ENCODE data around the gene ULK4. TPM values are rescaled to one million over a fixed set of nuclear protein-coding genes. Genes with fewer than 3 reads are reported as not detected.
"Not testable (repeated sequence)": the region's sequence is repeated elsewhere in the genome, so short reads cannot be mapped to it uniquely, and the experiment has no call there.

The ULK4 gene
- 3.4 TPM for polyA plus RNA-seq (2013, experiment 1 of 2; ENCODE audit: insufficient read length)
- 4.0 TPM for polyA plus RNA-seq (2013, experiment 2 of 2; ENCODE audit: insufficient read length)

DNA sequence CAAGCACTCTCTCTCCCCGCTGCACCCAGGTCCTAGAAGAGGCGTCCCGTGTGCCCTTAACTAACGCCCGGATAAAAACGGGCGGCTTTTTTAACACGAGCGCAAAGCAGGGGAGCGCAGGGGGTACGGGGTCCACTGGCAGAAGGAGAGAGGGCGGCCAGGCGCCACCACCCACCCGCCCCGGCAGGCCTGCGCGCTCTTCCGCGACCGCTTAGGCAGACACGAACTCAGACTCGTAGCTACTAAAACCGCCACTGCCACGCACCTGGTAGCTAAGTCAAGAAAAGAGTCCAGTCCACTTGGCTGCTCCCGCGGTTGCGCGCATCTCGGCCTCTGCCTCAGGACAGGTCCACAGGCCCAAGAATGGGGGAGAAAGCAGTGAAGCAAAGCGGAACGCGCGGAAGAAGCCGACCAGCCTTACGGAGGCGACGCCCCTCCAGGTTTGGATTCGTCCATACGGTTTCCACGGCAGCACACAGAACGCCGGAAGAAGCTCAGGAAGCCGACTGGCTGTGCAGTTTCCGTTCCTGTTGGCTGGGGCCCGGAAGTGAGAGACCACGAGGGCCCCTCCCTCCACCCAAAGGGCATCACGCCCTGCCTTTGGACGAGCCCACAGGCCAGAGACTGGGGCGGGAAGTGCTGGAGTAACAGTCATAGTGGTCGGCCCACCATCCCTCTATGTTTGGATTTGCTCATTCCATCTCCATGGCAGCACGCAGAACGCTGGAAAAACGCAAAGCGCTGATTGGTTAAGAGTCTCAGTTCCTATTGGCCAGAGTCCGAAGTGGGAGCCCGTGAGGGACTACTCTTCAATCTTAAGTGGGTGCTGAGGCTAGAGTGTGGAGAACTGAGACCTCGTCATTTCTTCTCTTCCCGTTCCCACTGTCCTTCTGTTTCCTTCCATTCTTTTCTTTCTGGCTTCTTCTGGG lies at the start of gene ULK4:
Gene ULK4, minus strand, starts transcription at position 353 of the 929 bp plus-strand sequence. CDS start 7,344 bp downstream, outside the sequence.
- peak; percentile 100 for DNase-seq

DNA sequence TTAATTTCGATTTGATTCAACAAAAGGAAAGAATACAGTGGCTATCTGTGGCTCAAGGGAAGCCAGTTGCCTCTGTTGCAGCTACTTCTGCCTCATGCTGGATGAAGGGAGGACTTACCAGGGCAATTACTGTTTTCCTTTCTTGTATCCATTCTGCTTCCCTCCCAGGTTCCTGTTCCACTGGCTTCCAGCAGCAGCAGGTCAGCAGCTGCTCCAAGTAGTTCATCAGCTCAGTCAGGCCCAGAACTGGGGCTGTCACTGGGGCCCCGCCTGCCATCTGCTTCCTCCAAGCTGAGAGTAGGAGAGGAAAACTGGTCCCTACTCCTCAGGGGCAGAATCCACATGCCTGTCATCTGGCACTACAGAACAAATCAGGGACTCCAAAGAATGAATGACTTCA lies 48.6 kb upstream of the ULK4 start:
- no peak for DNase-seq

GRCh38 chr3:42009456-42009855 lies 47.6 kb upstream of the ULK4 start:
- no peak for DNase-seq

GRCh38 chr3:42007785-42008184 lies 45.9 kb upstream of the ULK4 start:
- no peak for DNase-seq

DNA sequence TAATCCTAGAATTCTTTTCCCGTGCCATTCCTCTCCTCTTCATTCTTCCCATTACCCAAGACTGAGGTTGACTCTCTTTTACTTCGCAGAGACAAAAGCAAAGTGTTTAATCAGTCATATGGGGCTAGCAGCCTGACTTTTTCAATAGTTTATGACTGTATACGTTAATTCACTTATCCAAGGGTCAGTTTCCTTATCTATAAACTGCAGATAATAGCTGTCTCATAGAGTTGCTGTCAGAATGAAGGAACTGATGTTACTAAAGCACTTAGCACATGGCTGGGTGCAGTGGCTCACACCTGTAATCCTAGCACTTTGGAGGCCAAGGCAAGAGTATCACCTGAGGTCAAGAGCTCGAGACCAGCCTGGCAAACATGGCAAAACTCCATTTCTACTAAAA lies 43.5 kb upstream of the ULK4 start:
- DNase-seq = no peak

DNA sequence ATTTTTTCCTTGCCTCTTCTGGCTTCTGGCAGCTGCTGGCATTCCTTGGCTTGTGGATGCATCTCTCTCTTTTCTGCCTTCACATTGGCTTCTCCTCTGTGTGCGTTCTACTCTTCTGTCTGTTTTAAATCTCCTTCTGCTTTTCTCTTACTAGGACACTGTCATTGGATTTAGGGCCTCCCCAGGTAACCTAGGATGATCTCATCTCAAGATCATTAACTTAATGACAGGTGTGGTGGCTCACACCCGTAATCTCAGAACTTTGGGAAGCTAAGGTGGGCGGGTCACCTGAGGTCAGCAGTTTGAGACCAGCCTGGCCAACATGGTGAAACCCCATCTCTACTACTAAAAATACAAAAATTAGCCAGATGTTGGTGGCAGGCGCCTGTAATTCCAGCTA lies 40.9 kb upstream of the ULK4 start:
- no peak for DNase-seq

DNA sequence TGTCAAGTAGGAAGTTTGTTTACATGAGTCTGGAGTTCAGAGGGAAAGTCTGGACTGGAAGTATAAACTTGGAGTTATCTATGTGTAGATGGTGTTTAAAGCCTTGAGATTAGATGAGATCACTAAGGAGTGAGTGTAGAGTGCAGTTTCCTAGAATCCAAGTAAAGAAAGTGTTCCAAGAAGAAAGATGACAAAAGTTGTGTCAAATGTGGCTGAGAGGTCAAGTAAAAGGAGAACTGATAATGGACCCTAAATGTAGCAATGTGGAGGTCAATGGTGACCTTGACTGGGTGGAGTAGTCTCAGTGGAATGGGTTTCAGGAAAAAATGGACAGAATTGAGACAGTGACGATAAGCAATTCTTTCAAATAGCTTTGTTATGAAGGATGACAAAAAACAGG lies 39.9 kb upstream of the ULK4 start:
- DNase-seq = no peak

DNA sequence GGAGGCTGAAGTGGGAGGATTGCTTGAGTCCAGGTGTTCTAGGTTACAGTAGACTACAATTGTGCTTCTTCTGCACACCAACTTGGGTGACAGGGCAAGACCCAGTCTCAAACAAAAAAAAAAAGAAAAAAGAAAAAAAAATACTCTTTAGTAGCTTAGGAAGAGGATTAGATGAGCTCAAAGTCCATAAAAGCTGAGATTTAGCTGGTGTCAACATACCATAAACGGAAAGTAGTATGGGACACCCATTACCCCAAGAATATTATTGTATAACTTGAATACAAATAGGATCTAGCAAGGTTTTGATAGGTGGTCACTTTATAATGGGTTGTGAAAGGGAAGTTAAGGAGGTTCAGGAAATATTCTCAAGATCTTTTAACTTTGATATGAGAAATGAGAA lies 38.0 kb upstream of the ULK4 start:
- no peak for DNase-seq

DNA sequence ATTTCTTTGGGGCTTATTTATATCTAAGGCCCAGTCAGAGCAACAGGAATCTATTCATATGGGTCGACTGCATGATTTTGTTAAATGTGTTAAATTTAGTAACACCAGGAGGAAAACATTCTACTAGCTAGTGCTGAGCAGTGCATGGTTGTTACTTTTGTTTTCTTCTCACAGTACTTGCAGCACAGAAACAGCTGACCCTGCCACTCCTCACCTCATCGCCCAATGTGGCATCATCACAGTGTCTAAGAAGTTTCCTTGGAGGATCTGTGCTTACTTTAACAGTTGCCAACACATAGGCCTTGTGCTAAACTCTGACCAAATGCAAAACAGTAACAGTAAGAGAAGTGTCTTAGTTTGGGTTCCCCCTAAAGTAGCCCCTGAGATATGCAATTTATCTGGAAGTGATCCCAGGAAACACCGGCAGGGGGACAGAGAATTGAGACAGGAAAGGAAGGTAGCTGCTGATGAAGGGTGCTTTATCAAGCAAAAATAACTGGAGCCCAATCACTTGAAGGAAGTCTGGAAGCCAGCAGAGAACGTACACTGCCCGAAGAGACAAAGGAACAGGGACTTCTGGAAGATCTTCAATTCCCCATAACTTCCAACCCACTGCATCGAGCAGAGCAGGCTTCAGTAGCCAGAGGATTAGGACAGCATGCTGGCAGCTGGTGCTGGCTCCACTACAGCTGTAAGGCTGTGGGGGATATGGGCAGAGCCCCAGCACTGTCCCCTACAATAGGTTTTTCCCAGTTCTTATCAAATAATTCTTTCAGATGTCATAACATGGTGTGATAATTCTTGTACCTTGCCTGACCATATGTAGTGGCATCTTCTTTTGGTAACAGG lies 36.0 kb upstream of the ULK4 start:
- DNase-seq = no peak

DNA sequence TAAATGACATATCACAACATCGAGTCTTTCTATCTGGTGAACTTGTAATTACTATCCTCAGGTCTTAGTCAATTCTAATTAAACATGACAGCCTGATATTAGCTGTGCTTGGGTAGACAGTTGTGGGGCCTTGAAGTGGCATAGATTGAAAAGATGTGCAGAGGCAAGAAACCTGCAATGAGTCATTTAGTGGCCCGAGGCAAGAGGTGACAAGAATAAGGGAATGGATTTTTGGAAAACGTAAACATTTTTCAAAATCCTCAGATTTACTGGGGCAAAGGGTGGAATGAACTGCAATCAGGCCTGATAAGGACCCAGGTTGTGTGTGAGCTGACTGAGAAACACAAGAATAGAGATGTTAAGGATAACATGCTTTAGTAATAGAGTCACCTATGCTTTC lies 29.5 kb upstream of the ULK4 start:
- no peak for DNase-seq

- DNase-seq = no peak
Observed at GRCh38 chr3:41989518-41989917, 27.6 kb upstream of the ULK4 start.

GRCh38 chr3:41987627-41988026 lies 25.7 kb upstream of the ULK4 start:
- DNase-seq = no peak

- DNase-seq = no peak
Observed at GRCh38 chr3:41986561-41986960, 24.7 kb upstream of the ULK4 start.

DNA sequence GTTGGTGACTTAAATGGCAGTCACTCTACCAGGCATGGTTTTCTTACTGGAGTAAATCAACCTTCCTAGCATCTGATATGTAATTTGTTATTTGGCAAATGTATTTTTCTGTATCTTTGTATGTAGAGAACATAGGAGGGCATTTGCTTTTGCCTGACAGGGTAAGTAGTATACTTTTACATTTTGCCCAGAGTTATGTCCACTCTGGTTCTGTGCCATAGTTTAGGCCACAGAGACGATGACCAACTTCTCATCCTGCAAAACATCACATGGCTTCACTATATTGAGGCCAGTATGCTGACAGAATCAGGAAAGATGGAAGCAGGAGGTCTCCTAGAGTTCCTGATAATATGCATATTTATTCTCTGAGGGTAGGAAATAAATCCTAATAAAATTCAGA lies 23.1 kb upstream of the ULK4 start:
- no peak for DNase-seq

- not testable (repeated sequence) for DNase-seq
Observed at GRCh38 chr3:41983091-41983490, 21.2 kb upstream of the ULK4 start.

DNA sequence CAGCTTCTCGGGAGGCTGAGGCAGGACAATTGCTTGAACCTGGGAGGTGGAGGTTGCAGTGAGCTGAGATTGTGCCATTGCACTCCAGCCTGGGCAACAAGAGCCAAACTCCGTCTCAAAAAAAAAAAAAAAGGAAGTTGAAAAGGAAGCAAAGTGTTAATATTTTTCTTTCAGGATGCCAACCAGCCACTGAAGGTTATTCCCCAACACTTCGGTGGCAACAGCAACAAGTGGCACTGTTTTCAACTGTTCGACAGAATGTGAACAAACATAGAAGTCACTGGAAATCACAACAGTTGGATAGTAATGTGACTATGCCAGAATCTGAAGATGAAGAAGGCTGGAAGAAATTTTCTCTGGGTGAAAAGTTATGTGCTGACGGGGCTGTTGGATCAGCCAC lies 15.5 kb upstream of the ULK4 start:
- not testable (repeated sequence) for DNase-seq

- no peak for DNase-seq
Observed at GRCh38 chr3:41975416-41976103, 13.7 kb upstream of the ULK4 start.

DNA sequence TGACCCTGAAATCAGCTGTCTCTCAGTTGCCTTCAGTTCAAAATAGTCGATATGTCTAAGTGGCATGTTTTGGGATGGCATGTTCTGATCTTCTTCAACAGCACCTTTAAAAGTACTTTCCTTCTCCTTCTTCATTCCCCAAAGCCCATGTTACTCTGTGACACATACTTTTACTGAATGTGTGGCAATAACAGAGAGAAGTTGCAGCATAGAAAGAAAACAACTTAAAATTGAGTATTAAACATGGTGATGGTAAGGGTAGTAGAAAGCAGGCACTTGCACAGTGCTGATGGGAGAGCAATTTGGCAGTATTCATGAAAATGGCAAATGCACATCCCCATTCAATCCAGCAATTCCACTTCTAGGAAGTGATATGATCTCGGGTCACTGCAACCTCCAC lies 12.3 kb upstream of the ULK4 start:
- no peak for DNase-seq

GRCh38 chr3:41972802-41973201 lies 10.9 kb upstream of the ULK4 start:
- DNase-seq = no peak

- no peak for DNase-seq
Observed at GRCh38 chr3:41966206-41966605, 4.3 kb upstream of the ULK4 start.

DNA sequence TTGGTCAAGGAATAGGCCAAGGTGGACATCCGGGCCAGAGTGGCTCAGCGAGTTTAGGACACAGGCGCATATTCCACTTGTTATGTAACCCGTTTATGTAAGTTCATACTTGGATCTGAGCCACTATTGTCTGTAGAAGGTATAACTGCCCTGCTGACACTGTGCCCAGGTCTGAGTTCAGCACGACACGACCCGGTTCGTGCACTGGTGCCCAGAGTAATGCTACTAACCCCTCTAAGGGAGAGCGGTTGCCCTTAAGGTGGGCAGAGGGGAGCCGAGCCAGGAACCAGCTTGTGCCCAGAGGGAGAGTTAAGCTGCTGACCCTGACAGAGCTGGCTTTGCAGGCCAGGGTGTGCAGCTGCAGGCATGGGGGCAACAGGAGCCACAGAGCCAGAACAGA lies 1.9 kb upstream of the ULK4 start:
- no peak for DNase-seq

- DNase-seq = peak; percentile 62
Observed at GRCh38 chr3:41960826-41961750, 815 bp downstream of the ULK4 start.

Measured in fibroblast of skin of abdomen (primary cell).